ENCODE results near the gene ASB13.
"Not testable (repeated sequence)": the region's sequence is repeated elsewhere in the genome, so short reads cannot be mapped to it uniquely, and the experiment has no call there.

Gene ASB13

GRCh38 chr10:5594271-5595049 lies 71.9 kb downstream of the ASB13 start:
- in situ Hi-C loops (cut with HindIII; ENCODE audit: low sequenced_read_pairs), result no loop called here
- TF ChIP-seq, protein P1, sequence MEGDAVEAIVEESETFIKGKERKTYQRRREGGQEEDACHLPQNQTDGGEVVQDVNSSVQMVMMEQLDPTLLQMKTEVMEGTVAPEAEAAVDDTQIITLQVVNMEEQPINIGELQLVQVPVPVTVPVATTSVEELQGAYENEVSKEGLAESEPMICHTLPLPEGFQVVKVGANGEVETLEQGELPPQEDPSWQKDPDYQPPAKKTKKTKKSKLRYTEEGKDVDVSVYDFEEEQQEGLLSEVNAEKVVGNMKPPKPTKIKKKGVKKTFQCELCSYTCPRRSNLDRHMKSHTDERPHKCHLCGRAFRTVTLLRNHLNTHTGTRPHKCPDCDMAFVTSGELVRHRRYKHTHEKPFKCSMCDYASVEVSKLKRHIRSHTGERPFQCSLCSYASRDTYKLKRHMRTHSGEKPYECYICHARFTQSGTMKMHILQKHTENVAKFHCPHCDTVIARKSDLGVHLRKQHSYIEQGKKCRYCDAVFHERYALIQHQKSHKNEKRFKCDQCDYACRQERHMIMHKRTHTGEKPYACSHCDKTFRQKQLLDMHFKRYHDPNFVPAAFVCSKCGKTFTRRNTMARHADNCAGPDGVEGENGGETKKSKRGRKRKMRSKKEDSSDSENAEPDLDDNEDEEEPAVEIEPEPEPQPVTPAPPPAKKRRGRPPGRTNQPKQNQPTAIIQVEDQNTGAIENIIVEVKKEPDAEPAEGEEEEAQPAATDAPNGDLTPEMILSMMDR (IDR thresholded peaks at IDR 0.05; ENCODE audit: low read depth, low read length), result no peak
- no peak overlapping the region for H3K4me3 ChIP-seq (ENCODE audit: low read depth, low read length)
- DNase-seq (ENCODE audit: low read depth, low spot score), result peak; percentile 72

GRCh38 chr10:5593347-5593746 lies 73.0 kb downstream of the ASB13 start:
- H3K4me3 ChIP-seq (ENCODE audit: low read depth, low read length); DNase-seq (ENCODE audit: low read depth, low spot score); in situ Hi-C loops (cut with HindIII; ENCODE audit: low sequenced_read_pairs): not testable (repeated sequence)

- in situ Hi-C loops (cut with HindIII; ENCODE audit: low sequenced_read_pairs), result no loop called here
- no peak overlapping the region for H3K4me3 ChIP-seq (ENCODE audit: low read depth, low read length)
- TF ChIP-seq, protein P1 (IDR thresholded peaks at IDR 0.05; ENCODE audit: low read depth, low read length), result no peak
- no peak for DNase-seq (ENCODE audit: low read depth, low spot score)
Measured at GRCh38 chr10:5592070-5592469, 74.3 kb downstream of the ASB13 start.

DNA sequence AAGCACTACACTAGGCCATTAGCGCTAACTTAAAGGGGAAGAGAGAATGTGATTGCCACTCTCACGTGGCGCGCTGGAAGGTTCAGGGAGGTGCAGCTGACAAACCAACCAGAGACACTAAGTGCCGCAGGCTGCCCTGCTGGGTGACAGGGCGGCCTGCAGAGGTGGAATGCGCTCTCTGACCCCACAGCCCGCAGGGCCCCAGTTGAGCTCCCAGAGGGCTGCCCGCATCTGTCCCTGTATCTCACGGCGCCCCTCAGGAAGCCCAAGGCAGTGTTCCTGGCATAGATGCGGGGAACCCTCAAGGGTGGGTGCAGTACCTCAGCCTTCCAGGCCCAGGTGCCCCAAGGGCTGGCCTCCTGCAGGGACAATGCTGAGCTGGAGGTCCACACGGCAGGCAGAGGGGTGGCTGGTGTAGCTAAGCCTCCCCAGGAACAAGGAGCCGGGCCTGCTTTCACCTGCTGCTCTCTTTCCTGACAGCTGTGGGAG lies 75.0 kb downstream of the ASB13 start:
- DNase-seq (ENCODE audit: low read depth, low spot score), result no peak
- no peak overlapping the region for H3K4me3 ChIP-seq (ENCODE audit: low read depth, low read length)
- in situ Hi-C loops (cut with HindIII; ENCODE audit: low sequenced_read_pairs), result no loop called here
- TF ChIP-seq, protein P1 (IDR thresholded peaks at IDR 0.05; ENCODE audit: low read depth, low read length), result no peak

DNA sequence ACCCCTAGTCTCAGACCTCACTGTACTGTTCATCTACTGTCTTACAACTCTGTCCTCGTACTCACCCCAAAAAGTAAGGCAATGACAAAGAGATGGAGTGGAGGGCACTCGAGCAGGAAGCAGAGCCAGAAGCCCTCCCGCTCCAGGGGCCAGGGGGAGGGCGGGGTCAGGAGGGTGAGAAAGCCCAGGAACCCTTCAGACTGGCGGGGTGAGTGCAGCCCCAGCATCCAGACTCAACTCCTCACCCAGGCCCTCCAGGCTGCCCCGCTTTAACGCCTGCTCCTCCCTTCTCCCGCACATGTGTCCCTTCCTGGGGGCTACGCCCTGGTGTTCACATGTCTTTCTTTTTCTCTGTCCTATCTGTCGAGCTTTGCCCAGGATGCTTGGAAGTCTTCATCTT lies 75.6 kb downstream of the ASB13 start:
- in situ Hi-C loops (cut with HindIII; ENCODE audit: low sequenced_read_pairs), result no loop called here

GRCh38 chr10:5589661-5590511 lies 76.5 kb downstream of the ASB13 start:
- DNase-seq (ENCODE audit: low read depth, low spot score), result peak; percentile 77
- TF ChIP-seq, protein P1 (IDR thresholded peaks at IDR 0.05; ENCODE audit: low read depth, low read length), result peak; percentile 45
- H3K4me3 ChIP-seq (ENCODE audit: low read depth, low read length), result no peak overlapping the region
- in situ Hi-C loops (cut with HindIII; ENCODE audit: low sequenced_read_pairs), result no loop called here

More for the DNA sequence above, 75.6 kb downstream of the ASB13 start:
- H3K4me3 ChIP-seq (ENCODE audit: low read depth, low read length), result no peak overlapping the region
- TF ChIP-seq, protein P1 (IDR thresholded peaks at IDR 0.05; ENCODE audit: low read depth, low read length), result no peak
- DNase-seq (ENCODE audit: low read depth, low spot score), result no peak
